Keratinocyte (primary cell): ENCODE measurements around the gene DGKD. TPM values are rescaled to one million over a fixed set of nuclear protein-coding genes. Genes with fewer than 3 reads are reported as not detected.

Experiments used
- DNase-seq: peaks from one replicate; pipeline ENCODE4 v3.0.0-alpha.2; 2011; ENCODE audit warnings: low read depth, missing footprints, low spot score
- FAIRE-seq: peaks from 2 replicates; lab custom pipeline; 2011; peaks lifted over from hg19 to GRCh38; lab: Jason Lieb, UNC
- H2AFZ ChIP-seq: 2 replicates; pipeline ENCODE4 v1.6.0; 2012; ENCODE audit warnings: low read length, control low read depth, inconsistent platforms; ENCODE audit not compliant: control insufficient read depth
- H3K27ac ChIP-seq: 2 replicates; pipeline ENCODE4 v1.5.1; 2011; ENCODE audit warnings: low read length; ENCODE audit not compliant: control insufficient read depth, insufficient read depth
- H3K27me3 ChIP-seq: 3 replicates; pipeline ENCODE4 v1.6.0; 2011; ENCODE audit warnings: low read length; ENCODE audit not compliant: control insufficient read depth, insufficient read depth; ENCODE audit errors: extremely low read depth
- H3K36me3 ChIP-seq, 2 experiments: 2 replicates in 1 of 2; 3 replicates in 1 of 2; pipeline ENCODE4 v1.5.1; 2011; ENCODE audit warnings: low read length in 2 of 2, mild to moderate bottlenecking in 1 of 2; ENCODE audit not compliant: control insufficient read depth in 2 of 2, insufficient read depth in 2 of 2; ENCODE audit errors: extremely low read depth in 1 of 2
- H3K4me1 ChIP-seq: 3 replicates; pipeline ENCODE4 v1.5.1; 2011; ENCODE audit warnings: low read length; ENCODE audit not compliant: control insufficient read depth, insufficient read depth; ENCODE audit errors: extremely low read depth
- H3K4me2 ChIP-seq: 3 replicates; pipeline ENCODE4 v1.6.0; 2011; ENCODE audit warnings: low read depth, low read length; ENCODE audit not compliant: control insufficient read depth, insufficient read depth; ENCODE audit errors: extremely low read depth
- H3K4me3 ChIP-seq, 3 experiments: fragments of 200-600 bp in 1 of 3; sonication (generic) in 1 of 3; 2 replicates in 2 of 3; 3 replicates in 1 of 3; pipeline ENCODE4 v1.5.1; 2011 to 2016; ENCODE audit warnings: low read length in 3 of 3, mild to moderate bottlenecking in 3 of 3, control low read depth in 2 of 3, inconsistent platforms in 1 of 3, low read depth in 1 of 3, mixed read lengths in 1 of 3, mixed run types in 1 of 3, moderate library complexity in 1 of 3; ENCODE audit not compliant: control insufficient read depth in 2 of 3, insufficient read depth in 2 of 3; ENCODE audit errors: extremely low read depth in 1 of 3
- H3K79me2 ChIP-seq: 2 replicates; pipeline ENCODE4 v1.6.0; 2012; ENCODE audit warnings: low read length; ENCODE audit not compliant: control insufficient read depth, insufficient read depth
- H3K9ac ChIP-seq: 3 replicates; pipeline ENCODE4 v1.6.0; 2011; ENCODE audit warnings: low read length; ENCODE audit not compliant: control insufficient read depth, insufficient read depth; ENCODE audit errors: extremely low read depth
- H3K9me1 ChIP-seq: 3 replicates; pipeline ENCODE4 v1.6.0; 2011; ENCODE audit warnings: low read length; ENCODE audit not compliant: control insufficient read depth, insufficient read depth; ENCODE audit errors: extremely low read depth
- H3K9me3 ChIP-seq: 2 replicates; pipeline ENCODE4 v1.5.1; 2012; ENCODE audit warnings: low read depth, low read length; ENCODE audit not compliant: control insufficient read depth
- H4K20me1 ChIP-seq: 3 replicates; pipeline ENCODE4 v1.6.0; 2011; ENCODE audit warnings: low read length; ENCODE audit not compliant: control insufficient read depth, insufficient read depth; ENCODE audit errors: extremely low read depth
- EZH2 ChIP-seq: IDR thresholded peaks from one replicate; pipeline ENCODE4 v1.6.1; 2012; ENCODE audit warnings: inconsistent platforms, mild to moderate bottlenecking, low read length, moderate library complexity
- dilution Hi-C: fragments of 300-500 bp; cut with MboI; formaldehyde crosslinking; loops from one replicate; pipeline ENCODE4 v1.7.0; 2020; ENCODE audit warnings: low sequenced_read_pairs; ENCODE audit not compliant: extremely low pct_ligation_motif_present
- polyA plus RNA-seq, 5 experiments: library from polyadenylated mRNA; depleted of rRNA in 3 of 5; stranded (reverse) in 3 of 5; stranded (forward) in 1 of 5; unstranded in 1 of 5; fragments of >200 nt; gene quantifications; 1 replicate in 1 of 5; 2 replicates in 3 of 5; 3 replicates in 1 of 5; pipeline versions ENCODE4 v1.2.1 to v1.2.3, GENCODE V29; 2011 to 2012; ENCODE audit warnings: missing spikeins in 2 of 5, low read depth in 1 of 5, low replicate concordance in 1 of 5
- TF ChIP-seq, protein P1 (sequence below), 3 experiments: IDR thresholded peaks in 1 of 3; conservative IDR thresholded peaks in 1 of 3; optimal IDR thresholded peaks in 1 of 3; 2 replicates in 2 of 3; 3 replicates in 1 of 3; pipeline versions ENCODE3 to v1.5.1; 2011; ENCODE audit warnings: low read length in 3 of 3, mild to moderate bottlenecking in 3 of 3, moderate library complexity in 2 of 3, control low read depth in 1 of 3, inconsistent platforms in 1 of 3; ENCODE audit not compliant: insufficient read depth in 2 of 3; ENCODE audit errors: extremely low read depth in 1 of 3

The DGKD gene
- polyA plus RNA-seq, 1 donor (not counting 4 experiments of a cell fraction or from before 2014, with no cell fraction given): 6.1 TPM

DNA sequence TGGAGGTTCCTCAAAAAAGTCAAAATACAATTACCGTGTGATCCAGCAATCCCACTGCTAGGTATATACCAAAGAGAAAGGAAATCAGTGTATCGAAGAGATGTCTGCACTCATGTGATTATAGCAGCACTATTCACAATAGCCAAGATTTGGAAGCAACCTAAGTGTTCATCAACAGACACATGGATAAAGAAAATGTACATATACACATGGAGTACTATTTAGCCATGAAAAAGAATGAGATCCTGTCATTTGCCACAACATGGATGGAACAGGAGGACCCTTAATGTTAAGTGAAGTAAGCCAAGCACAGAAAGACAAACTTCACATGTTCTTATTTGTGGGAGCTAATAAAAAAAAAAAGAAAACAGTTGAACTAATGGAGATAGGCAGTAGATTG lies 78.7 kb downstream of the DGKD start:
- H3K4me2 ChIP-seq: no peak overlapping the region
- no peak for FAIRE-seq
- no peak overlapping the region for H3K4me3 ChIP-seq
- H3K9me3 ChIP-seq: no peaks in the 10 kb centered on the region
- no peaks in the 10 kb centered on the region for H4K20me1 ChIP-seq
- peaks cover 11% of the 10 kb centered on the region for H3K4me1 ChIP-seq
- dilution Hi-C loops: no loop called here
- H2AFZ ChIP-seq: no peak overlapping the region
- H3K36me3 ChIP-seq: peaks cover 3 to 5% of the 10 kb centered on the region in 2 experiments
- DNase-seq: no peak
- H3K27ac ChIP-seq: no peak overlapping the region
- H3K9ac ChIP-seq: no peak overlapping the region
- no peaks in the 10 kb centered on the region for H3K79me2 ChIP-seq
- TF ChIP-seq, protein P1, sequence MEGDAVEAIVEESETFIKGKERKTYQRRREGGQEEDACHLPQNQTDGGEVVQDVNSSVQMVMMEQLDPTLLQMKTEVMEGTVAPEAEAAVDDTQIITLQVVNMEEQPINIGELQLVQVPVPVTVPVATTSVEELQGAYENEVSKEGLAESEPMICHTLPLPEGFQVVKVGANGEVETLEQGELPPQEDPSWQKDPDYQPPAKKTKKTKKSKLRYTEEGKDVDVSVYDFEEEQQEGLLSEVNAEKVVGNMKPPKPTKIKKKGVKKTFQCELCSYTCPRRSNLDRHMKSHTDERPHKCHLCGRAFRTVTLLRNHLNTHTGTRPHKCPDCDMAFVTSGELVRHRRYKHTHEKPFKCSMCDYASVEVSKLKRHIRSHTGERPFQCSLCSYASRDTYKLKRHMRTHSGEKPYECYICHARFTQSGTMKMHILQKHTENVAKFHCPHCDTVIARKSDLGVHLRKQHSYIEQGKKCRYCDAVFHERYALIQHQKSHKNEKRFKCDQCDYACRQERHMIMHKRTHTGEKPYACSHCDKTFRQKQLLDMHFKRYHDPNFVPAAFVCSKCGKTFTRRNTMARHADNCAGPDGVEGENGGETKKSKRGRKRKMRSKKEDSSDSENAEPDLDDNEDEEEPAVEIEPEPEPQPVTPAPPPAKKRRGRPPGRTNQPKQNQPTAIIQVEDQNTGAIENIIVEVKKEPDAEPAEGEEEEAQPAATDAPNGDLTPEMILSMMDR (optimal IDR thresholded peaks at IDR 0.05 in 1 of 3, IDR thresholded peaks at IDR 0.05 in 1 of 3, conservative IDR thresholded peaks at IDR 0.05 in 1 of 3; ENCODE audit: extremely low read depth in 1 of 3, insufficient read depth in 2 of 3, low read length in 3 of 3): no peak
- TF ChIP-seq EZH2: no peak
- H3K9me1 ChIP-seq: no peaks in the 10 kb centered on the region
- no peaks in the 10 kb centered on the region for H3K27me3 ChIP-seq

DNA sequence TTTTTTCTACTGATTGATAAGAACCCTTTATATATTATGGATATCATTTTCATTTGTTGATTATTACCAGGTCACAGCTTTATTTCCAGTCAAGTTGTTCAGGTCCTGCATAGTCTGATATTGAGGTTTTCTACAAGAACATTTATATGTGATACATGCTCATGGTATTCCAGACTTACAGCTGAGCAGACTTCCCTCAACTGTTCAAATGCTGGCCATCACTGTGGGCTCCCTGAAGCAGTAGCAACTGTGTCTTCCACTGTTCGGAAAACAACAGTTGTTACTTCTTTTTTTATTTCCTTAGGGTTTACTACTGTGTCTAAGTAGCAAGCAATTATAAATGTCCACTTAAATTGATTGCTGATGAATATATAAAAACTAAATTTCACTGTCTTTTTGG lies 79.5 kb downstream of the DGKD start:
- no peak overlapping the region for H3K4me3 ChIP-seq
- peaks cover 3 to 5% of the 10 kb centered on the region in 2 experiments for H3K36me3 ChIP-seq
- DNase-seq (no peak), FAIRE-seq (no peak)
- no peak overlapping the region for H3K9ac ChIP-seq
- H3K4me1 ChIP-seq: peaks cover 11% of the 10 kb centered on the region
- H3K79me2 ChIP-seq: no peaks in the 10 kb centered on the region
- no peaks in the 10 kb centered on the region for H4K20me1 ChIP-seq
- no peak for TF ChIP-seq EZH2
- TF ChIP-seq, protein P1 (optimal IDR thresholded peaks at IDR 0.05 in 1 of 3, IDR thresholded peaks at IDR 0.05 in 1 of 3, conservative IDR thresholded peaks at IDR 0.05 in 1 of 3; ENCODE audit: extremely low read depth in 1 of 3, insufficient read depth in 2 of 3, low read length in 3 of 3): no peak
- dilution Hi-C loops: no loop called here
- no peak overlapping the region for H3K27ac ChIP-seq
- no peaks in the 10 kb centered on the region for H3K9me3 ChIP-seq
- H3K27me3 ChIP-seq: no peaks in the 10 kb centered on the region
- no peaks in the 10 kb centered on the region for H3K9me1 ChIP-seq
- no peak overlapping the region for H2AFZ ChIP-seq
- H3K4me2 ChIP-seq: no peak overlapping the region
